ENCODE measurements around the gene DSC1.
"Not testable (repeated sequence)": the region's sequence is repeated elsewhere in the genome, so short reads cannot be mapped to it uniquely, and the experiment has no call there.

Gene DSC1

GRCh38 chr18:31195063-31195462 is 32.4 kb upstream of the DSC1 start:
- Histone ChIP-seq H3K27me3 (ENCODE audit: low read depth) (no peaks in the 10 kb centered on the region), H3K4me3 (no peak overlapping the region), H3K4me1 (peaks cover 17% of the 10 kb centered on the region), H3K9me3 (no peaks in the 10 kb centered on the region), H3K36me3 (replicated peaks) (no peaks in the 10 kb centered on the region)
- in situ Hi-C loops (cut with MboI; ENCODE audit: low sequenced_read_pairs): no loop called here
- DNase-seq (ENCODE audit: low spot score in 2 of 2): no peak

DNA sequence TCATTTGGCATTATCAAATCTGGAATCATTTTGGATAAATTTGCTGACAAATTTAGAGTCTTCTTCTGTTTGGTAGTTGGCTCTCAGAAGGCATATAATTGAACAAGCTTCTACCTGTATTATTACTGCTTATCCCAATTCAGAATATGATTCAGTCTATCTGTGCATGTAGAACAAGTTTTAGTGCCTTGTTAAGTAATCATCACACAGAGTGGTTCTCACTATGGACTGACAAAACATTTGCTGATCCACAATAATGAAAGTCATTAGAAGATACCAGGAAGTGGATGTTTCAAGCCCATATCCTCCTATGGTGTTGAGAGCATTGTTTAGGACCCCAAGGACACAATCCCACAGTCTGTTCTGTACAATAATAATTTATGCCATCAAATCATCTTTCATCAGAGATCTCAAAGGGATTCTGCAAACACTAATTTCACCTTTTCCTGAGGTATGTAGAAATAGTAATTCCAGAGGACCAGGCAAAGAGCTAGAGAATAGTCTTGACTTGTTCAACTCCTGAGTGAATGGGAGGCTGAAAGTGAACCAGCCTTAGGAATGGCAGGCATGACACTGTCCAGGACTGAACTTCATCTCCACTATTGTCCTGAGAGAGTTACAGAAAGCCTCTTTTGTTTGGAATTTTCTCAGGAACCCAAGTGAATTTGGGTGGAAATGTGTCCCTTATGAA is 29.6 kb upstream of the DSC1 start:
- Histone ChIP-seq H3K27me3 (ENCODE audit: low read depth) (no peaks in the 10 kb centered on the region), H3K36me3 (replicated peaks) (no peaks in the 10 kb centered on the region), H3K9me3 (no peaks in the 10 kb centered on the region), H3K4me3 (no peak overlapping the region), H3K4me1 (peaks cover 7% of the 10 kb centered on the region; the same call in 1 of the 2 replicates)
- in situ Hi-C loops (cut with MboI; ENCODE audit: low sequenced_read_pairs): no loop called here
- DNase-seq (ENCODE audit: low spot score in 2 of 2): no peak

- in situ Hi-C loops (cut with MboI; ENCODE audit: low sequenced_read_pairs): no loop called here
Observed at GRCh38 chr18:31190919-31191318, 28.3 kb upstream of the DSC1 start.

GRCh38 chr18:31189757-31190156 is 27.1 kb upstream of the DSC1 start:
- H3K27me3 ChIP-seq (ENCODE audit: low read depth): no peaks in the 10 kb centered on the region
- in situ Hi-C loops (cut with MboI; ENCODE audit: low sequenced_read_pairs): no loop called here

More at GRCh38 chr18:31190919-31191318, 28.3 kb upstream of the DSC1 start:
- Histone ChIP-seq H3K4me1 (peaks cover 7% of the 10 kb centered on the region; the same call in 1 of the 2 replicates), H3K9me3 (no peaks in the 10 kb centered on the region), H3K36me3 (replicated peaks) (no peaks in the 10 kb centered on the region), H3K27me3 (ENCODE audit: low read depth) (no peaks in the 10 kb centered on the region), H3K4me3 (no peak overlapping the region)
- no peak for DNase-seq (ENCODE audit: low spot score in 2 of 2)

GRCh38 chr18:31185186-31185950 is 22.7 kb upstream of the DSC1 start:
- DNase-seq (ENCODE audit: low spot score in 2 of 2): peak in 1 of 2 experiments; percentile 52
- Histone ChIP-seq H3K27me3 (ENCODE audit: low read depth) (no peaks in the 10 kb centered on the region), H3K9me3 (no peaks in the 10 kb centered on the region), H3K4me3 (no peak overlapping the region), H3K36me3 (replicated peaks) (no peaks in the 10 kb centered on the region), H3K4me1 (no peaks in the 10 kb centered on the region)
- in situ Hi-C loops (cut with MboI; ENCODE audit: low sequenced_read_pairs): no loop called here

More at GRCh38 chr18:31189757-31190156, 27.1 kb upstream of the DSC1 start:
- Histone ChIP-seq H3K9me3 (no peaks in the 10 kb centered on the region), H3K4me1 (peaks cover 7% of the 10 kb centered on the region; the same call in 1 of the 2 replicates), H3K36me3 (replicated peaks) (no peaks in the 10 kb centered on the region), H3K4me3 (no peak overlapping the region)
- no peak for DNase-seq (ENCODE audit: low spot score in 2 of 2)

- H3K36me3 ChIP-seq (replicated peaks): no peaks in the 10 kb centered on the region
- in situ Hi-C loops (cut with MboI; ENCODE audit: low sequenced_read_pairs): no loop called here
- no peak for DNase-seq (ENCODE audit: low spot score in 2 of 2)
- H3K4me3 ChIP-seq: no peak overlapping the region
- H3K4me1 ChIP-seq: no peaks in the 10 kb centered on the region
- H3K9me3 ChIP-seq: no peaks in the 10 kb centered on the region
- no peaks in the 10 kb centered on the region for H3K27me3 ChIP-seq (ENCODE audit: low read depth)
Observed at GRCh38 chr18:31183302-31183701, 20.6 kb upstream of the DSC1 start.

DNA sequence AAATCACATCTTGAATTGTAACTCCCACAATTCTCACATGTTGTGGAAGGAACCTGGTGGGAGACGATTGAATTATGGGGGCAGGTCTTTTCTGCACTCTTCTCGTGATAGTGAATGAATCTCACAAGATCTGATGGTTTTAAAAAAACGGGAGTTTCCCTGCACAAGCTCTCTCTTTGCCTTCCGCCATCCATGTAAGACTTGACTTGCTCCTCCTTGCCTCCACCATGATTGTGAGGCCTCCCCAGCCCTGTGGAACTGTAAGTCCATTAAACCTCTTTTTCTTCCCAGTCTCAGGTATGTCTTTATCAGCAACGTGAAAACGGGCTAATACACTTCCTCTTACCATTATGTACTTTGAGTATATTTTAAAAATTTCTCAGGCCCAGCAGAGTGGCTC is 14.7 kb upstream of the DSC1 start:
- DNase-seq (ENCODE audit: low spot score in 2 of 2); H3K4me1 ChIP-seq; in situ Hi-C loops (cut with MboI; ENCODE audit: low sequenced_read_pairs); H3K9me3 ChIP-seq; H3K27me3 ChIP-seq (ENCODE audit: low read depth); H3K4me3 ChIP-seq; H3K36me3 ChIP-seq (replicated peaks): not testable (repeated sequence)

- in situ Hi-C loops (cut with MboI; ENCODE audit: low sequenced_read_pairs): no loop called here
- H3K4me3 ChIP-seq: no peak overlapping the region
- DNase-seq (ENCODE audit: low spot score in 2 of 2): no peak
- no peaks in the 10 kb centered on the region for H3K27me3 ChIP-seq (ENCODE audit: low read depth)
- H3K9me3 ChIP-seq: no peaks in the 10 kb centered on the region
- no peaks in the 10 kb centered on the region for H3K4me1 ChIP-seq
- no peaks in the 10 kb centered on the region for H3K36me3 ChIP-seq (replicated peaks)
Observed at GRCh38 chr18:31176531-31176930, 13.9 kb upstream of the DSC1 start.

GRCh38 chr18:31171144-31171839 is 8.6 kb upstream of the DSC1 start:
- DNase-seq (ENCODE audit: low spot score in 2 of 2): peak in 1 of 2 experiments; percentile 49
- no peak overlapping the region for H3K4me3 ChIP-seq
- H3K9me3 ChIP-seq: no peaks in the 10 kb centered on the region
- in situ Hi-C loops (cut with MboI; ENCODE audit: low sequenced_read_pairs): no loop called here
- H3K4me1 ChIP-seq: no peaks in the 10 kb centered on the region
- H3K27me3 ChIP-seq (ENCODE audit: low read depth): no peaks in the 10 kb centered on the region
- H3K36me3 ChIP-seq (replicated peaks): no peaks in the 10 kb centered on the region

DNA sequence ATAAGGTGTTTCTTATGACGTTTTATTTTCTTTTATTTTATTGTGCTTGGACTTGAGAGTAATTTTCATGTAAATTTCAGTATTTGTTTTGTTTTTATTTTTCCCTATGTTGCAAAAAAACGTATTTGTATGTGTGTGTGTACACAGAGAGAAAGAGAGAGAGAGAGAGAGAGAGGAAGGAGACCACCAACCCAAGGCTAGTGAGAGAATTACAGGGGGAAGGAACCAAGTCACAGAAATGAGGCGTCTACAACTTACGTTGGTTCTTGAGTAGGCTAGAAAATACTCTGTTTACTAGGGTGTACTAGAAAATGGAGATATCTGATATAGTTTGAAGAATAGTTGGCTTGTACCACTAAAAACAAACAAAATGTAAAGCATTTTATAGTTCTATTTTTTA is 7.7 kb upstream of the DSC1 start:
- Histone ChIP-seq H3K9me3 (no peaks in the 10 kb centered on the region), H3K36me3 (replicated peaks) (no peaks in the 10 kb centered on the region), H3K4me3 (no peak overlapping the region), H3K4me1 (no peaks in the 10 kb centered on the region), H3K27me3 (ENCODE audit: low read depth) (no peaks in the 10 kb centered on the region)
- in situ Hi-C loops (cut with MboI; ENCODE audit: low sequenced_read_pairs): no loop called here
- no peak for DNase-seq (ENCODE audit: low spot score in 2 of 2)

DNA sequence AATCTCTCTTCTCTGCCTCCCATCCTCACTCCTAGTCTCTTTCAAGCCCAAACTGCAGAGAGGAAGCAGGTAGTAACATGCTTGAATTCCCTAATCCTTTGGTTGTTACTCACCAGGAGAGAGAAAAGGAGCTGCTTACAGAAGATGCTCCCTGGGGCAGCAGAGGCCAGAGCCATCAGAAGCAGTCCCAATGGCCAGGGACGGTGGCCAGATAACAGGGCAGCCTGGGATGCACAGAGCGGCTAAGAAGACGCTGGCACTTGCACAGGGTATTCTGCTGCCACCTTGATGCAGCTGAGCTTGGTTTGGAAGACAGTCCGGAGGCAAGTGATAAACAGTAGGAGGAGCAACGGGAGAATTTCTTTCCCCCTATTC is 250 bp downstream of the DSC1 start:
- Histone ChIP-seq H3K36me3 (replicated peaks) (no peaks in the 10 kb centered on the region), H3K4me3 (no peak overlapping the region), H3K4me1 (no peaks in the 10 kb centered on the region), H3K9me3 (no peaks in the 10 kb centered on the region), H3K27me3 (ENCODE audit: low read depth) (no peaks in the 10 kb centered on the region)
- no peak for DNase-seq (ENCODE audit: low spot score in 2 of 2)
- in situ Hi-C loops (cut with MboI; ENCODE audit: low sequenced_read_pairs): no loop called here

GRCh38 chr18:31161757-31162418 is 768 bp downstream of the DSC1 start:
- H3K9me3 ChIP-seq: no peaks in the 10 kb centered on the region
- no peak overlapping the region for H3K4me3 ChIP-seq
- in situ Hi-C loops (cut with MboI; ENCODE audit: low sequenced_read_pairs): no loop called here
- H3K36me3 ChIP-seq (replicated peaks): no peaks in the 10 kb centered on the region
- DNase-seq (ENCODE audit: low spot score in 2 of 2): no peak
- no peaks in the 10 kb centered on the region for H3K4me1 ChIP-seq
- no peaks in the 10 kb centered on the region for H3K27me3 ChIP-seq (ENCODE audit: low read depth)

DNA sequence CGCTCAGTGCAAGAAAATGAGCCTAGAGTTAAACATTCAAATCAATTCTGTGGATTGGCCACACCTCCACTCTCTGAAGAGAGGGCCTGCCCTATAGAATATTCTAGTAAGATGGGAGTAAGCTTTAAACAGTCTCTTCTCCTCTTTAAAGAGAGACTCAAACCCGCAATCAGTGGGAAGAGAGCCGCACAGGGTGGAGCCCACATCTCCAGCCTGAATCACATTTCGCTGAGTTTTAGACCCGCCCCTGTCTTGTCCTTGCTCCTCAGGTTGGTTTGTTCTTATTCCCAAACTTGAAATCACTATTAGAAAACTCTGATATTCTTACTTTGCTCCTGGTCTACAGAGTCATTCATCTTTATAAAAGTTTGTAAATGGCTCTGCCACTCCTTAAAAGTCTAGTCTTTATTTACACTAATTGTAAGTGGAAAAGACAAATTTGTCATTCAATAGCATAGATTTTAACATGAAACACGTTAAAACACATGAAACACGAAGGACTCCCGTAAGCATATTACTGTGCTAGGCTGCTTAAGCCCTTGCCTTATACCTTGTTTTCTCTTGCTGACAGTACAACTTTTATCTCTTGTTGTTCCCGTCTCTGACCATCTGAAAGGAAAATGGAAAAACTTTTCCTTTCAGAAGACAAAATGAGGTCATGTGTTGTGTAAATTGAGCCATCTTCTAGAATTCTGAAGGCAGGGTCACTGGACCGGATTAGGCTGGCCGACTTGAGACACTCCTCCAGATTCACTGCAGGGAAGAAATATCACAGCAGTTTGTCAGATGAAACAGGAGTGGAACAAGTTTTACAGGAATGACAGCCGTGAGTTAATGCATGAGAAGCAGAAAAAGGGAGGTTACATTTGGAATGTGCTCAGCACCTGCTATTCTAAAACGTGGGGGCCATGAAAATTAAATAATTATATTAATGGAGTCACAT is 5.6 kb downstream of the DSC1 start:
- no peaks in the 10 kb centered on the region for H3K9me3 ChIP-seq
- H3K36me3 ChIP-seq (replicated peaks): no peaks in the 10 kb centered on the region
- no peak overlapping the region for H3K4me3 ChIP-seq
- H3K27me3 ChIP-seq (ENCODE audit: low read depth): no peaks in the 10 kb centered on the region
- H3K4me1 ChIP-seq: no peaks in the 10 kb centered on the region
- peak in 1 of 2 experiments; percentile 29 for DNase-seq (ENCODE audit: low spot score in 2 of 2)
- in situ Hi-C loops (cut with MboI; ENCODE audit: low sequenced_read_pairs): no loop called here

Measured in HAP-1 (cell line).